ENCODE data around the gene GALK1. TPM values are rescaled to one million over a fixed set of nuclear protein-coding genes. Genes with fewer than 3 reads are reported as not detected.

GALK1 gene
- total and polyA plus RNA-seq, 9 of the 15 experiments (the other 6 are each of a cell fraction or from before 2014, with no cell fraction given), result 0.45 to 51.6 (median 17.4) TPM

- TF ChIP-seq HSF4 (CRISPR knock-in tag; IDR thresholded peaks at IDR 0.05; ENCODE audit: borderline replicate concordance) (no peak; the same call in 1 of the 2 replicates), ZBTB1 (CRISPR knock-in tag; IDR thresholded peaks at IDR 0.05; ENCODE audit: borderline replicate concordance, low read depth) (no peak), MECOM (CRISPR knock-in tag; IDR thresholded peaks at IDR 0.05) (peak; percentile 84), SIRT6 (IDR thresholded peaks at IDR 0.05; ENCODE audit: low read depth, low read length) (no peak), GATA2 (CRISPR knock-in tag; IDR thresholded peaks at IDR 0.05) (no peak), KDM1A (IDR thresholded peaks at IDR 0.05) (peak in 1 of 2 experiments; percentile 94; a peak in 2 of 4 replicates), HMBOX1 (IDR thresholded peaks at IDR 0.05) (no peak), ASH1L (IDR thresholded peaks at IDR 0.05; ENCODE audit: borderline replicate concordance, low read depth, partially characterized antibody) (peak; percentile 41), ZNF263 (CRISPR knock-in tag; IDR thresholded peaks at IDR 0.05; ENCODE audit: borderline replicate concordance) (peak; percentile 79; the same call in 1 of the 2 replicates), NBN (IDR thresholded peaks at IDR 0.05; ENCODE audit: low read depth) (no peak), ZNF668 (CRISPR knock-in tag; IDR thresholded peaks at IDR 0.05) (0 out of 2 replicates have a peak, but pooled peaks have one; percentile 45), HBP1 (CRISPR knock-in tag; IDR thresholded peaks at IDR 0.05) (peak; percentile 31; the same call in 1 of the 2 replicates), OTX1 (CRISPR knock-in tag; IDR thresholded peaks at IDR 0.05) (peak; percentile 40; the same call in 1 of the 2 replicates), NFYB (IDR thresholded peaks at IDR 0.05; ENCODE audit: extremely low read depth, insufficient read length) (no peak), ZNF174 (CRISPR knock-in tag; IDR thresholded peaks at IDR 0.05) (0 out of 2 replicates have a peak, but pooled peaks have one; percentile 75), ZKSCAN3 (CRISPR knock-in tag; IDR thresholded peaks at IDR 0.05) (no peak), FOXA1 (IDR thresholded peaks at IDR 0.05; ENCODE audit: borderline replicate concordance) (no peak), HNRNPL (IDR thresholded peaks at IDR 0.05; ENCODE audit: low read depth, low read length) (no peak), HDAC1 (IDR thresholded peaks at IDR 0.05) (0 out of 4 replicates have a peak, but pooled peaks of 1 of the 2 experiments have one; percentile 46)
- TF ChIP-seq, protein P1, sequence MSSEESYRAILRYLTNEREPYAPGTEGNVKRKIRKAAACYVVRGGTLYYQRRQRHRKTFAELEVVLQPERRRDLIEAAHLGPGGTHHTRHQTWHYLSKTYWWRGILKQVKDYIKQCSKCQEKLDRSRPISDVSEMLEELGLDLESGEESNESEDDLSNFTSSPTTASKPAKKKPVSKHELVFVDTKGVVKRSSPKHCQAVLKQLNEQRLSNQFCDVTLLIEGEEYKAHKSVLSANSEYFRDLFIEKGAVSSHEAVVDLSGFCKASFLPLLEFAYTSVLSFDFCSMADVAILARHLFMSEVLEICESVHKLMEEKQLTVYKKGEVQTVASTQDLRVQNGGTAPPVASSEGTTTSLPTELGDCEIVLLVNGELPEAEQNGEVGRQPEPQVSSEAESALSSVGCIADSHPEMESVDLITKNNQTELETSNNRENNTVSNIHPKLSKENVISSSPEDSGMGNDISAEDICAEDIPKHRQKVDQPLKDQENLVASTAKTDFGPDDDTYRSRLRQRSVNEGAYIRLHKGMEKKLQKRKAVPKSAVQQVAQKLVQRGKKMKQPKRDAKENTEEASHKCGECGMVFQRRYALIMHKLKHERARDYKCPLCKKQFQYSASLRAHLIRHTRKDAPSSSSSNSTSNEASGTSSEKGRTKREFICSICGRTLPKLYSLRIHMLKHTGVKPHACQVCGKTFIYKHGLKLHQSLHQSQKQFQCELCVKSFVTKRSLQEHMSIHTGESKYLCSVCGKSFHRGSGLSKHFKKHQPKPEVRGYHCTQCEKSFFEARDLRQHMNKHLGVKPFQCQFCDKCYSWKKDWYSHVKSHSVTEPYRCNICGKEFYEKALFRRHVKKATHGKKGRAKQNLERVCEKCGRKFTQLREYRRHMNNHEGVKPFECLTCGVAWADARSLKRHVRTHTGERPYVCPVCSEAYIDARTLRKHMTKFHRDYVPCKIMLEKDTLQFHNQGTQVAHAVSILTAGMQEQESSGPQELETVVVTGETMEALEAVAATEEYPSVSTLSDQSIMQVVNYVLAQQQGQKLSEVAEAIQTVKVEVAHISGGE (CRISPR knock-in tag; IDR thresholded peaks at IDR 0.05), result peak in 2 of 3 experiments; percentile 40 to 89; a peak in 3 of 6 replicates
- TF ChIP-seq, protein P2, sequence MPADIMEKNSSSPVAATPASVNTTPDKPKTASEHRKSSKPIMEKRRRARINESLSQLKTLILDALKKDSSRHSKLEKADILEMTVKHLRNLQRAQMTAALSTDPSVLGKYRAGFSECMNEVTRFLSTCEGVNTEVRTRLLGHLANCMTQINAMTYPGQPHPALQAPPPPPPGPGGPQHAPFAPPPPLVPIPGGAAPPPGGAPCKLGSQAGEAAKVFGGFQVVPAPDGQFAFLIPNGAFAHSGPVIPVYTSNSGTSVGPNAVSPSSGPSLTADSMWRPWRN (IDR thresholded peaks at IDR 0.05; ENCODE audit: low read depth), result peak; percentile 78
Measured at GRCh38 chr17:75785016-75785890, 20.3 kb upstream of the GALK1 start (continued).

All from K562 (cell line).